ENCODE measurements around the gene ZCCHC14. TPM values are rescaled to one million over a fixed set of nuclear protein-coding genes. Genes with fewer than 3 reads are reported as not detected.

ZCCHC14 gene
- total and polyA plus RNA-seq, 2 of the 8 experiments (the other 6 are each of a cell fraction or from before 2014, with no cell fraction given): 8.2 to 28.2 TPM

DNA sequence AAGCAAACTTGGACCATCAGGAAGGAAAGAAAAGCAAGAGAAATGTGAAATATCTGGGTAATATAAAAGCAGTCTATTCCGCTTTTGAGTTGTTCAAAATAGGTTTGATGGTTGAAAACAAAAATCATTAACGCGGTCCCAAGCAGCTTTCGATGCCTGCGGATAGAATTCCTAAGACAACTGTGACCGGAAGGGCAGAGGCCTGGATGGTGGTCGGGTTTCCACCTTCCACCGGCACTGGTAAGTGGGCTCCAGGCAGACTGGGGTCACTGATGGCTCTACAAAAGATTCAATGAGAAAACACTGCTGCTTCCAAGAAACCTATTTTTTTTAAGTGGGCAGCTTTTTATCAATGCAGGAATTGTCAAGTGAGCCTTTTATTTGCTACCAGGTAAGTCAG, 49.8 kb downstream of the ZCCHC14 start:
- no peak for DNase-seq (ENCODE audit: low read depth in 1 of 2, low spot score in 2 of 2)
- no peak overlapping the region for H2BK120ac ChIP-seq (replicated peaks; ENCODE audit: low read depth, low read length)
- no peaks in the 10 kb centered on the region; the same call in 1 of the 2 replicates for H3K79me1 ChIP-seq (ENCODE audit: low read depth, low read length)
- ChIA-PET POLR2A (ENCODE audit: partially characterized antibody) (no interaction called here), CTCF (ENCODE audit: partially characterized antibody) (interaction anchor here (0.7 to 2.0 kb wide), 4 partner anchors 16 to 192 kb away, joined by 3 to 6 read pairs (median 4); no protein-coding TSS in a partner anchor)
- H2BK20ac ChIP-seq (ENCODE audit: low read length): no peak overlapping the region
- 95% methylated on average over 8 of the region's 8 CpGs; no CpG with 5 or more reads in 1 of the 2 experiments for WGBS, 2 experiments (ENCODE audit: extremely low coverage in 1 of 2, insufficient coverage in 1 of 2, insufficient read length in 1 of 2, insufficient replicate concordance in 2 of 2, low coverage in 1 of 2, low lambda C conversion rate in 2 of 2, missing lambda C conversion rate in 1 of 2)
- H2AFZ ChIP-seq (ENCODE audit: low read length): no peak overlapping the region
- no peak overlapping the region for H3K4ac ChIP-seq (replicated peaks; ENCODE audit: insufficient read length, low read depth, low read length)
- H2BK12ac ChIP-seq (ENCODE audit: low read depth, low read length): no peak overlapping the region
- H3K4me1 ChIP-seq (replicated peaks in 1 of 4; ENCODE audit: control insufficient read depth in 3 of 4, insufficient read depth in 4 of 4, low read length in 3 of 4): no peaks in the 10 kb centered on the region
- H3K14ac ChIP-seq (ENCODE audit: insufficient read length): no peak overlapping the region
- H4K91ac ChIP-seq (replicated peaks; ENCODE audit: insufficient read length, low read length): no peak overlapping the region
- H3K9me3 ChIP-seq (ENCODE audit: insufficient read depth in 2 of 2, low read depth in 1 of 2, low read length in 1 of 2): peaks cover 3% of the 10 kb centered on the region in 2 experiments; a peak in 3 of 4 replicates
- no peak for FAIRE-seq
- no peak overlapping the region for H3K27ac ChIP-seq (ENCODE audit: low read depth, low read length)
- H3K27me3 ChIP-seq (replicated peaks in 1 of 4; ENCODE audit: control insufficient read depth in 3 of 4, extremely low read depth in 1 of 4, insufficient read depth in 3 of 4, low read length in 3 of 4): no peaks in the 10 kb centered on the region
- H4K20me1 ChIP-seq (replicated peaks in 1 of 2; ENCODE audit: control insufficient read depth in 1 of 2, insufficient read depth in 2 of 2, low read length in 2 of 2): peaks cover 0 to 4% of the 10 kb centered on the region in 2 experiments
- no peaks in the 10 kb centered on the region for H3K23me2 ChIP-seq (ENCODE audit: low read depth, low read length)
- H3K4me3 ChIP-seq (ENCODE audit: extremely low read depth in 1 of 4, insufficient read depth in 2 of 4, low read depth in 3 of 4, low read length in 4 of 4): no peak overlapping the region
- H3K18ac ChIP-seq (ENCODE audit: extremely low read depth, low read length): no peak overlapping the region
- H3K4me2 ChIP-seq (ENCODE audit: insufficient read depth in 1 of 2, low read depth in 2 of 2, low read length in 2 of 2): no peak overlapping the region
- H3K9ac ChIP-seq (replicated peaks in 1 of 4; ENCODE audit: extremely low read depth in 1 of 4, low read depth in 3 of 4, low read length in 3 of 4): no peak overlapping the region
- no peak overlapping the region for H2BK5ac ChIP-seq (ENCODE audit: low read depth, low read length)
- H2BK15ac ChIP-seq (ENCODE audit: low read length): no peak overlapping the region
- no peak overlapping the region for H3K23ac ChIP-seq (ENCODE audit: insufficient read length)
- H3K56ac ChIP-seq (replicated peaks; ENCODE audit: insufficient read length, low read depth, low read length): no peak overlapping the region
- no peak overlapping the region for H4K8ac ChIP-seq (ENCODE audit: extremely low read depth, insufficient read depth, low read length)
- H3K36me3 ChIP-seq (ENCODE audit: control insufficient read depth in 2 of 4, insufficient read depth in 4 of 4, low read length in 3 of 4): peaks cover 0 to 25% (median 10%) of the 10 kb centered on the region in 4 experiments; a peak in 5 of 8 replicates
- H4K5ac ChIP-seq (ENCODE audit: insufficient read length, low read depth, low read length): no peak overlapping the region
- H3K79me2 ChIP-seq (ENCODE audit: control insufficient read depth in 1 of 2, insufficient read depth in 2 of 2, low read length in 2 of 2): no peaks in the 10 kb centered on the region; a peak in 1 of 4 replicates
- no peak overlapping the region for H2AK5ac ChIP-seq (ENCODE audit: low read depth, low read length)
- TF ChIP-seq SRF (IDR thresholded peaks at IDR 0.05; ENCODE audit: low read depth, low read length) (no peak), SAP30 (IDR thresholded peaks at IDR 0.05; ENCODE audit: insufficient read depth, insufficient replicate concordance, low read length) (no peak), TBP (IDR thresholded peaks at IDR 0.05; ENCODE audit: low read depth, low read length) (no peak), TAF7 (optimal IDR thresholded peaks at IDR 0.05; ENCODE audit: borderline replicate concordance, low read depth, low read length) (no peak), SIX5 (IDR thresholded peaks at IDR 0.05; ENCODE audit: low read depth, low read length) (no peak), RAD21 (IDR thresholded peaks at IDR 0.05 in 1 of 2, conservative IDR thresholded peaks at IDR 0.05 in 1 of 2; ENCODE audit: low read depth in 2 of 2, low read length in 2 of 2) (no peak), KDM5A (IDR thresholded peaks at IDR 0.05; ENCODE audit: low read length) (no peak), SUZ12 (IDR thresholded peaks at IDR 0.05; ENCODE audit: low read length) (no peak), JUN (IDR thresholded peaks at IDR 0.05; ENCODE audit: low read depth, low read length) (no peak), RXRA (IDR thresholded peaks at IDR 0.05; ENCODE audit: insufficient read depth, low read depth, low read length) (no peak)
- TF ChIP-seq, protein P1, sequence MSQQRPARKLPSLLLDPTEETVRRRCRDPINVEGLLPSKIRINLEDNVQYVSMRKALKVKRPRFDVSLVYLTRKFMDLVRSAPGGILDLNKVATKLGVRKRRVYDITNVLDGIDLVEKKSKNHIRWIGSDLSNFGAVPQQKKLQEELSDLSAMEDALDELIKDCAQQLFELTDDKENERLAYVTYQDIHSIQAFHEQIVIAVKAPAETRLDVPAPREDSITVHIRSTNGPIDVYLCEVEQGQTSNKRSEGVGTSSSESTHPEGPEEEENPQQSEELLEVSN (IDR thresholded peaks at IDR 0.05): no peak
- TF ChIP-seq, protein P2, sequence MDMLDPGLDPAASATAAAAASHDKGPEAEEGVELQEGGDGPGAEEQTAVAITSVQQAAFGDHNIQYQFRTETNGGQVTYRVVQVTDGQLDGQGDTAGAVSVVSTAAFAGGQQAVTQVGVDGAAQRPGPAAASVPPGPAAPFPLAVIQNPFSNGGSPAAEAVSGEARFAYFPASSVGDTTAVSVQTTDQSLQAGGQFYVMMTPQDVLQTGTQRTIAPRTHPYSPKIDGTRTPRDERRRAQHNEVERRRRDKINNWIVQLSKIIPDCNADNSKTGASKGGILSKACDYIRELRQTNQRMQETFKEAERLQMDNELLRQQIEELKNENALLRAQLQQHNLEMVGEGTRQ (IDR thresholded peaks at IDR 0.05; ENCODE audit: low read length): no peak
